Measurements from ENCODE around the gene CCDC141. TPM values are rescaled to one million over a fixed set of nuclear protein-coding genes. Genes with fewer than 3 reads are reported as not detected.

The CCDC141 gene
- total RNA-seq, 4 donors from 2014 or later = 0.08 to 1.3 (median 0.73) TPM

DNA sequence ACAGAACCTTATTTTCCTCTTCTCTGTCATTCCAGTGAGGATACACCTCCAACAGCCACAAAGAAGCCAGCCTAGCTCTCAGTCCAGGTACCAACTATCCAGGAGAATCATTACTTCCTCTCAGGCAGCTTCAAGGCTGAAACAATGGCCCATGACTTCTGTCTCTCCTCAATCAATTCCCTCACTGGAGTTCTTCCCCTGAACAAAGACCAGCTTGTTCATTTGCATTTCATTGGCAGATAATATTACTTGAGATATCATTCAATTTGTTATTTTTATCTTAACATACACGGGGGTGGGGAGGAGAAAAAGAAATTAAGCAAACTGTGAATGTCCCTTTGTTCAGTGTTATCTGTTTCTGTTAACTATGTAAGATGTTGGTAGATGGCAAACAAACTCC lies 44.0 kb downstream of the CCDC141 start:
- H3K36me3 ChIP-seq = no peaks in the 10 kb centered on the region
- 55% methylated on average over 1 of the region's 1 CpG for WGBS
- no peak overlapping the region for H3K4me3 ChIP-seq
- no peak for DNase-seq (ENCODE audit: low spot score in 2 of 2)
- TF ChIP-seq POLR2AphosphoS5 (IDR thresholded peaks at IDR 0.05) = no peak
- TF ChIP-seq EP300 (IDR thresholded peaks at IDR 0.05) = no peak
- TF ChIP-seq POLR2A (IDR thresholded peaks at IDR 0.05) = no peak
- TF ChIP-seq, protein P1, sequence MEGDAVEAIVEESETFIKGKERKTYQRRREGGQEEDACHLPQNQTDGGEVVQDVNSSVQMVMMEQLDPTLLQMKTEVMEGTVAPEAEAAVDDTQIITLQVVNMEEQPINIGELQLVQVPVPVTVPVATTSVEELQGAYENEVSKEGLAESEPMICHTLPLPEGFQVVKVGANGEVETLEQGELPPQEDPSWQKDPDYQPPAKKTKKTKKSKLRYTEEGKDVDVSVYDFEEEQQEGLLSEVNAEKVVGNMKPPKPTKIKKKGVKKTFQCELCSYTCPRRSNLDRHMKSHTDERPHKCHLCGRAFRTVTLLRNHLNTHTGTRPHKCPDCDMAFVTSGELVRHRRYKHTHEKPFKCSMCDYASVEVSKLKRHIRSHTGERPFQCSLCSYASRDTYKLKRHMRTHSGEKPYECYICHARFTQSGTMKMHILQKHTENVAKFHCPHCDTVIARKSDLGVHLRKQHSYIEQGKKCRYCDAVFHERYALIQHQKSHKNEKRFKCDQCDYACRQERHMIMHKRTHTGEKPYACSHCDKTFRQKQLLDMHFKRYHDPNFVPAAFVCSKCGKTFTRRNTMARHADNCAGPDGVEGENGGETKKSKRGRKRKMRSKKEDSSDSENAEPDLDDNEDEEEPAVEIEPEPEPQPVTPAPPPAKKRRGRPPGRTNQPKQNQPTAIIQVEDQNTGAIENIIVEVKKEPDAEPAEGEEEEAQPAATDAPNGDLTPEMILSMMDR (IDR thresholded peaks at IDR 0.05) = no peak
- H3K27me3 ChIP-seq = no peaks in the 10 kb centered on the region
- no peak overlapping the region for H3K27ac ChIP-seq
- peaks cover 4% of the 10 kb centered on the region for H3K9me3 ChIP-seq
- no peaks in the 10 kb centered on the region for H3K4me1 ChIP-seq

DNA sequence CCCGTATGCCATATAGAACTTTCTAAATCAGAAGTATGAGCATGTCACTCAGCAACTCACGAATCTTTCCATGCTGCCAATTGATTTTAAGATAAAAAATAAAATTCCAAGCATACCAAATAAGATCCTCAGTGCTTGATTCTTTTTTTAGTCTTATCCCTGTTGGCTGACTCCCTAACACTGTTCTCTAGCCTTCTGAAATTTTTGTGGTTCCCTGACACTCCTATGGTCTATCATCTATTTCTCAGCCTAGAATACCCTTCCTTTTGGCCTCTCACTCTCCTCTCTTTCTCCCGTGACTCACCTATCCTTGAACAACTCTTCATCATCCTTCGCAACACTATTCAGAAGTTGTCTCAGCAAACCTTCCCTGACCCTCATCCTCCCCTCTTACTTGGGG lies 50.5 kb downstream of the CCDC141 start:
- DNase-seq (ENCODE audit: low spot score in 2 of 2) = no peak
- H3K27me3 ChIP-seq = no peaks in the 10 kb centered on the region
- no peaks in the 10 kb centered on the region for H3K4me1 ChIP-seq
- H3K36me3 ChIP-seq = no peaks in the 10 kb centered on the region
- no peak overlapping the region for H3K4me3 ChIP-seq
- WGBS = 71% methylated on average over 4 of the region's 4 CpGs
- no peaks in the 10 kb centered on the region for H3K9me3 ChIP-seq
- H3K27ac ChIP-seq = no peak overlapping the region
- TF ChIP-seq EP300 (IDR thresholded peaks at IDR 0.05) (no peak), POLR2AphosphoS5 (IDR thresholded peaks at IDR 0.05) (no peak), POLR2A (IDR thresholded peaks at IDR 0.05) (no peak)
- TF ChIP-seq, protein P1 (IDR thresholded peaks at IDR 0.05) = no peak

DNA sequence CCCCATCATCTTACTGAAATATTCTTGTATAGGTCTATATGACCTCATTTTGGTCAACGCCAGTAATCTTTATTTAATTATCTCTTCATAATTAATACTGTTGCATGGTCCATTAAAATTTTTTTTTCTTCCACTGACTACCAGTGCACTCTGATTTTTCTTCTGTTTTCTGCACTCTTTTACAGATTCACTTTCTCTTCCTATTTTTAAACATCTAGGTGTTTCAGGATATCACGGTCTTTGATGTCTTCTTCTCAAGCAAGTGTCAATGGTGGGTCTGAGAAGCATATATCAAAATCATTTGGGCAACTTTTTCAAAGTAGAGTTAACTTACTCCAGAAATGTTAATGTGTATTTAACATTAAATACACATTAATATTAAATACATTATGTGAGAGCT lies 51.4 kb downstream of the CCDC141 start:
- Histone ChIP-seq H3K36me3 (no peaks in the 10 kb centered on the region), H3K4me3 (no peak overlapping the region), H3K4me1 (no peaks in the 10 kb centered on the region), H3K27ac (no peak overlapping the region), H3K9me3 (no peaks in the 10 kb centered on the region), H3K27me3 (no peaks in the 10 kb centered on the region)
- WGBS = 92% methylated on average over 2 of the region's 2 CpGs
- no peak for TF ChIP-seq EP300 (IDR thresholded peaks at IDR 0.05)
- no peak for TF ChIP-seq POLR2A (IDR thresholded peaks at IDR 0.05)
- TF ChIP-seq POLR2AphosphoS5 (IDR thresholded peaks at IDR 0.05) = no peak
- TF ChIP-seq, protein P1 (IDR thresholded peaks at IDR 0.05) = no peak
- no peak for DNase-seq (ENCODE audit: low spot score in 2 of 2)

DNA sequence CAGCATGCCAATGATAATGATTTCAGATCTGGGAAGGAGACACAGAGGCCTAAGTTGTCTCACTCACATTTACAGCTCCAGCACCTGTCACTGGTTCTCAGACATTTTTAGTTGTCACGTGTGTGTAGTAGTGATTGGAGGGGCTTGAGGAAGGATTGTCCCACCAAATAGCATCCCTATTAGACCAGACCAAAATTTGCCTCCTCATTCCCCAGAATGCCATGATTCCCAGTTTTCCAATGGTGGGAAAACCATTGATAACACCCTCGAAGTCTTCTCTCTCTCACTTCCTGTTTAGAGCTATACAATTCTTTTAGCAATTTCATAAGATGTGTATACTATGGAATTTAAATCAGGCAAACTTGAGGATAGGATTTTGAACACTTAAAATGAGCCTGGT lies 52.5 kb downstream of the CCDC141 start:
- Histone ChIP-seq H3K4me3 (no peak overlapping the region), H3K27me3 (no peaks in the 10 kb centered on the region), H3K27ac (no peak overlapping the region), H3K9me3 (no peaks in the 10 kb centered on the region), H3K36me3 (no peaks in the 10 kb centered on the region), H3K4me1 (no peaks in the 10 kb centered on the region)
- no peak for DNase-seq (ENCODE audit: low spot score in 2 of 2)
- WGBS = 75% methylated on average over 2 of the region's 2 CpGs
- TF ChIP-seq EP300 (IDR thresholded peaks at IDR 0.05) (no peak), POLR2AphosphoS5 (IDR thresholded peaks at IDR 0.05) (no peak), POLR2A (IDR thresholded peaks at IDR 0.05) (no peak)
- TF ChIP-seq, protein P1 (IDR thresholded peaks at IDR 0.05) = no peak

DNA sequence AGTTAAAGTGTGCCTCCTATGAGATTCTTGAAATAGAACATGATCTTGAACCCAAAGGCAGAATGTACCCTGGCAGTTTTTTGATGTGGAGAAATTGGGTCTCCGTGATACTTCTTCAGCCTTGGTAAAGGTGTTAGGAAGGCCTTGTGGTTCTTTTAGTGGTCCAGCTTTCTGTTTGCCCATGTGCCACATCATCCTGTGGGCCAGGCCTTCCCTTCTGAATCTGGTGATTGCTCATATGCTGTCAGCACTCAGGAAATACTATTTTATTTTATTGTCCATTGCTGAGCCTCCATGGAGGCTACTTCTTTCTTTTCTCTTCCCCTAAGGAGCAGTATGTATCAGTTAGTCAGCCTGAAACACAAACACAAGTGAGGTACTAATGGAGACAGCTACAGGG lies 52.9 kb downstream of the CCDC141 start:
- no peaks in the 10 kb centered on the region for H3K27me3 ChIP-seq

More for the DNA sequence above, 52.9 kb downstream of the CCDC141 start:
- no peak for DNase-seq (ENCODE audit: low spot score in 2 of 2)
- Histone ChIP-seq H3K27ac (no peak overlapping the region), H3K4me3 (no peak overlapping the region), H3K36me3 (no peaks in the 10 kb centered on the region), H3K9me3 (no peaks in the 10 kb centered on the region), H3K4me1 (no peaks in the 10 kb centered on the region)
- 88% methylated on average over 1 of the region's 1 CpG for WGBS
- TF ChIP-seq POLR2AphosphoS5 (IDR thresholded peaks at IDR 0.05) = no peak
- TF ChIP-seq POLR2A (IDR thresholded peaks at IDR 0.05) = no peak
- TF ChIP-seq EP300 (IDR thresholded peaks at IDR 0.05) = no peak
- TF ChIP-seq, protein P1 (IDR thresholded peaks at IDR 0.05) = no peak
